H9 (cell line): Measurements from ENCODE around the gene KRT86. TPM values are rescaled to one million over a fixed set of nuclear protein-coding genes. Genes with fewer than 3 reads are reported as not detected.
"Not testable (repeated sequence)": the region's sequence is repeated elsewhere in the genome, so short reads cannot be mapped to it uniquely, and the experiment has no call there.

ENCODE experiments used
- DNase-seq: peaks from one replicate; pipeline ENCODE4 v3.0.0-alpha.2; 2017
- H2AFZ ChIP-seq: one replicate; pipeline ENCODE4 v1.6.1; 2013; ENCODE audit warnings: mild to moderate bottlenecking, low read length, control low read depth, moderate library complexity
- H2AK5ac ChIP-seq: 2 replicates; pipeline ENCODE4 v1.6.1; 2013; ENCODE audit warnings: low read length, control low read depth, mixed read lengths; ENCODE audit not compliant: insufficient read length
- H2BK120ac ChIP-seq: one replicate; pipeline ENCODE4 v1.6.1; 2013; ENCODE audit warnings: low read depth, mild to moderate bottlenecking, low read length, control low read depth, inconsistent platforms; ENCODE audit not compliant: poor library complexity, severe bottlenecking
- H2BK12ac ChIP-seq: 2 replicates; pipeline ENCODE4 v1.6.1; 2013; ENCODE audit warnings: low read length, control low read depth, mixed read lengths, low read depth; ENCODE audit not compliant: insufficient read length
- H2BK15ac ChIP-seq: 2 replicates; pipeline ENCODE4 v1.6.1; 2013; ENCODE audit warnings: low read depth, low read length, control low read depth
- H2BK20ac ChIP-seq: one replicate; pipeline ENCODE4 v1.6.1; 2013; ENCODE audit warnings: low read depth, mild to moderate bottlenecking, low read length, control low read depth, inconsistent platforms; ENCODE audit not compliant: poor library complexity, severe bottlenecking
- H2BK5ac ChIP-seq: 2 replicates; pipeline ENCODE4 v1.6.1; 2013; ENCODE audit warnings: low read length, control low read depth, mixed read lengths; ENCODE audit not compliant: insufficient read length
- H3K14ac ChIP-seq: 2 replicates; pipeline ENCODE4 v1.6.1; 2013; ENCODE audit warnings: low read length, control low read depth; ENCODE audit not compliant: insufficient read depth
- H3K18ac ChIP-seq: 2 replicates; pipeline ENCODE4 v1.6.1; 2013; ENCODE audit warnings: low read depth, mild to moderate bottlenecking, mixed read lengths, low read length, control low read depth; ENCODE audit not compliant: insufficient read length
- H3K23ac ChIP-seq: 2 replicates; pipeline ENCODE4 v1.6.1; 2013; ENCODE audit warnings: low read length, control low read depth, mixed read lengths, low read depth; ENCODE audit not compliant: insufficient read length
- H3K23me2 ChIP-seq: 2 replicates; pipeline ENCODE4 v1.6.1; 2013; ENCODE audit warnings: low read depth, mild to moderate bottlenecking, mixed read lengths, low read length, control low read depth; ENCODE audit not compliant: insufficient read length, poor library complexity, severe bottlenecking
- H3K27ac ChIP-seq: 2 replicates; pipeline ENCODE4 v1.5.1; 2013; ENCODE audit warnings: low read length, control low read depth, mixed read lengths, low read depth; ENCODE audit not compliant: insufficient read length
- H3K27me3 ChIP-seq: 2 replicates; pipeline ENCODE4 v1.6.1; 2013; ENCODE audit warnings: low read length, control low read depth, inconsistent platforms; ENCODE audit not compliant: insufficient read depth
- H3K4ac ChIP-seq: 2 replicates; pipeline ENCODE4 v1.6.1; 2013; ENCODE audit warnings: low read depth, mild to moderate bottlenecking, control low read depth, inconsistent platforms, low read length, moderate library complexity
- H3K4me1 ChIP-seq: 2 replicates; pipeline ENCODE4 v1.6.1; 2013; ENCODE audit warnings: low read length, control low read depth, inconsistent platforms; ENCODE audit not compliant: insufficient read depth
- H3K4me2 ChIP-seq: 2 replicates; pipeline ENCODE4 v1.6.1; 2013; ENCODE audit warnings: low read length, control low read depth, mixed read lengths; ENCODE audit not compliant: insufficient read length, insufficient read depth
- H3K56ac ChIP-seq: 2 replicates; pipeline ENCODE4 v1.6.1; 2013; ENCODE audit warnings: low read depth, mild to moderate bottlenecking, mixed read lengths, low read length, control low read depth; ENCODE audit not compliant: insufficient read length
- H3K79me1 ChIP-seq: 2 replicates; pipeline ENCODE4 v1.6.1; 2013; ENCODE audit warnings: low read depth, mild to moderate bottlenecking, moderate library complexity, low read length, control low read depth, inconsistent platforms; ENCODE audit not compliant: insufficient read depth, poor library complexity, severe bottlenecking
- H3K79me2 ChIP-seq: 2 replicates; pipeline ENCODE4 v1.6.1; 2013; ENCODE audit warnings: low read length, control low read depth, inconsistent platforms; ENCODE audit not compliant: insufficient read depth
- H3K9ac ChIP-seq: 2 replicates; pipeline ENCODE4 v1.6.1; 2013; ENCODE audit warnings: low read length, control low read depth, mixed read lengths; ENCODE audit not compliant: insufficient read length; ENCODE audit errors: extremely low read depth
- H3K9me3 ChIP-seq: one replicate; pipeline ENCODE4 v1.6.1; 2013; ENCODE audit warnings: low read depth, low read length, inconsistent platforms; ENCODE audit not compliant: control insufficient read depth
- H3T11ph ChIP-seq: one replicate; pipeline ENCODE4 v1.6.1; 2013; ENCODE audit warnings: mild to moderate bottlenecking, low read length, control low read depth, inconsistent platforms
- H4K20me1 ChIP-seq: one replicate; pipeline ENCODE4 v1.6.1; 2013; ENCODE audit not compliant: control insufficient read depth, insufficient read length, insufficient read depth
- H4K5ac ChIP-seq: 2 replicates; pipeline ENCODE4 v1.6.1; 2013; ENCODE audit warnings: low read depth, mild to moderate bottlenecking, mixed read lengths, low read length, control low read depth; ENCODE audit not compliant: insufficient read length
- H4K8ac ChIP-seq: replicated peaks from 2 replicates; pipeline ENCODE4 v1.6.1; 2013; ENCODE audit warnings: low read length, control low read depth, mixed read lengths, low read depth; ENCODE audit not compliant: insufficient read length
- H4K91ac ChIP-seq: 2 replicates; pipeline ENCODE4 v1.6.1; 2013; ENCODE audit warnings: low read depth, mild to moderate bottlenecking, moderate library complexity, mixed read lengths, low read length, control low read depth; ENCODE audit not compliant: insufficient read length
- H3K27ac Mint-ChIP-seq, 3 experiments: 2 replicates in 2 of 3; 3 replicates in 1 of 3; pipeline ENCODE4 v1.8.0; 2020 to 2021; ENCODE audit warnings: mixed read lengths in 3 of 3, mild to moderate bottlenecking in 1 of 3, moderate library complexity in 1 of 3
- H3K27me3 Mint-ChIP-seq: 2 replicates; pipeline ENCODE4 v1.8.0; 2021; ENCODE audit warnings: low read depth, mild to moderate bottlenecking, moderate library complexity, mixed read lengths
- H3K36me3 Mint-ChIP-seq, 3 experiments: 2 replicates in 2 of 3; 3 replicates in 1 of 3; pipeline ENCODE4 v1.8.0; 2020 to 2021; ENCODE audit warnings: low read depth in 3 of 3, mixed read lengths in 3 of 3; ENCODE audit not compliant: insufficient read depth in 1 of 3
- H3K4me1 Mint-ChIP-seq, 2 experiments: 2 replicates each; pipeline ENCODE4 v1.8.0; 2020; ENCODE audit warnings: mixed read lengths in 2 of 2
- H3K4me3 Mint-ChIP-seq, 2 experiments: 2 replicates in 1 of 2; 3 replicates in 1 of 2; pipeline ENCODE4 v1.8.0; 2020 to 2021; ENCODE audit warnings: mild to moderate bottlenecking in 2 of 2, mixed read lengths in 2 of 2, moderate library complexity in 1 of 2
- H3K9me3 Mint-ChIP-seq, 2 experiments: 2 replicates in 1 of 2; 3 replicates in 1 of 2; pipeline ENCODE4 v1.8.0; 2020; ENCODE audit warnings: mild to moderate bottlenecking in 2 of 2, mixed read lengths in 2 of 2, moderate library complexity in 1 of 2
- WGBS: extraction: QIAGEN DNeasy Blood & Tissue Kit; methylation state at CpG from one replicate; pipeline ENCODE4 v1.1.7; 2013; ENCODE audit warnings: missing lambda C conversion rate, low lambda C conversion rate, mixed read lengths; ENCODE audit not compliant: insufficient read length; ENCODE audit errors: extremely low coverage; 5-methylcytosine and 5-hydroxymethylcytosine counted together
- total RNA-seq: library from RNA; stranded (reverse); gene quantifications from 2 replicates; pipeline ENCODE4 v1.2.1, GENCODE V29; 2021

KRT86 gene
- total RNA-seq, 1 experiment from 2014 or later: not detected

DNA sequence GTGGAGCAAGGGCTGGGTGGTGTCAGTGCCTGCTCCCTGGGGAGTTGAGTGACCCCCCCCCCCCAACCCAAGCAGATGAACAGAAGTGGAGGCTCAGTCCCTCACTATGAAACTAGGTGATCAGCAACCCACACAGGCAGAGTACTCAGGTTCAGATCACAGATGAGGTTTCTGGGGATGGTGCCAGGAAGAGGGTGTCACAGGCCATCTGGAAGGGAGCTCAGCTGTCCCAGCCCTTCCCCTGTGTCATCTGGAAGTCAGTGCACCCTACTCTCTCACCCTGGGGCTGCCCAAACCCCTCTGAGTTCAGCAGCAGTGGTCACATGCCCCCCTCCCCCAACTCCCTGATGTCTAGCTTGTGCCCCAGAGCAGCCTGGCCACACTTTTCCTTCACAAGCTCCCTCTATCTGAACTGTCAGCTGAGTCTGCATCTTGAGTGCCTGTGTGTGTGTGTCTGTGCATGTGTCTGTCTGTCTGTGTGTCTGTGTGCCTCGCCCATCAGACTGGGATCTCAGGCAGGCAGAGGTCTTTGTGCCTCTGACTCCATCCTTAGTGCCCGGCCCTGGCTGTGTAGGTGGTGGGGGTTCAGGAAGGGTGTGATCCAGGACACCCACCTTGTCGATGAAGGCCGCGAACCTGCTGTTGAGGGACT, 16.2 kb downstream of the KRT86 start:
- H2BK15ac ChIP-seq, H3K56ac ChIP-seq, H3K23ac ChIP-seq, H3K9me3 Mint-ChIP-seq, H2AFZ ChIP-seq, H4K5ac ChIP-seq, H3K9ac ChIP-seq, H2BK5ac ChIP-seq, H3K4me2 ChIP-seq, H3K4me3 Mint-ChIP-seq, H3K27ac ChIP-seq, H4K91ac ChIP-seq, H3K27me3 ChIP-seq, H4K20me1 ChIP-seq, H3K14ac ChIP-seq, H3K9me3 ChIP-seq, H2BK120ac ChIP-seq, H3K79me2 ChIP-seq, H3T11ph ChIP-seq, DNase-seq, H3K36me3 Mint-ChIP-seq, H4K8ac ChIP-seq, H2BK12ac ChIP-seq, H2AK5ac ChIP-seq, H3K18ac ChIP-seq, H3K23me2 ChIP-seq, H3K4ac ChIP-seq, H2BK20ac ChIP-seq, H3K79me1 ChIP-seq, H3K4me1 ChIP-seq, H3K27ac Mint-ChIP-seq: not testable (repeated sequence)
- Mint-ChIP-seq H3K27me3 (peaks cover 11% of the 10 kb centered on the region), H3K4me1 (peaks cover 6 to 11% of the 10 kb centered on the region in 2 experiments)
- no CpG with 5 or more reads among the region's 5 CpGs for WGBS
